Measurements from ENCODE around the gene DPH6. TPM values are rescaled to one million over a fixed set of nuclear protein-coding genes. Genes with fewer than 3 reads are reported as not detected.

The DPH6 gene
- total and polyA plus RNA-seq, 2 experiments from 2014 or later, result 11.3 to 14.4 TPM

GRCh38 chr15:35466476-35466875, 79.5 kb downstream of the DPH6 start:
- Histone ChIP-seq H3K9me2 (replicated peaks; ENCODE audit: insufficient read depth) (no peaks in the 10 kb centered on the region), H3K27ac (no peak overlapping the region), H3K4me1 (ENCODE audit: insufficient read depth) (no peaks in the 10 kb centered on the region), H4K20me1 (ENCODE audit: insufficient read depth, poor library complexity, severe bottlenecking) (no peaks in the 10 kb centered on the region), H3K4me2 (no peak overlapping the region), H3K9me3 (ENCODE audit: low read depth) (no peaks in the 10 kb centered on the region), H2AFZ (no peak overlapping the region), H3K27me3 (no peaks in the 10 kb centered on the region), H3K79me2 (no peaks in the 10 kb centered on the region), H3K36me3 (replicated peaks; ENCODE audit: insufficient read depth, low read depth) (no peaks in the 10 kb centered on the region), H3K4me3 (no peak overlapping the region)
- WGBS (ENCODE audit: low lambda C conversion rate, missing lambda C conversion rate), result 47% methylated on average over 2 of the region's 2 CpGs
- TF ChIP-seq EZH2phosphoT487 (IDR thresholded peaks at IDR 0.05; ENCODE audit: low read depth, severe bottlenecking, unreplicated experiment) (no peak), CTCF (IDR thresholded peaks at IDR 0.05; ENCODE audit: poor library complexity) (no peak), EZH2 (IDR thresholded peaks at IDR 0.05; ENCODE audit: borderline replicate concordance) (no peak)
- DNase-seq (ENCODE audit: low spot score), result no peak

GRCh38 chr15:35465783-35466182, 80.2 kb downstream of the DPH6 start:
- H3K4me3 ChIP-seq, result no peak overlapping the region
- TF ChIP-seq CTCF (IDR thresholded peaks at IDR 0.05; ENCODE audit: poor library complexity), result no peak
- no peak for TF ChIP-seq EZH2 (IDR thresholded peaks at IDR 0.05; ENCODE audit: borderline replicate concordance)
- no peak for TF ChIP-seq EZH2phosphoT487 (IDR thresholded peaks at IDR 0.05; ENCODE audit: low read depth, severe bottlenecking, unreplicated experiment)

GRCh38 chr15:35460616-35461015, 85.3 kb downstream of the DPH6 start:
- TF ChIP-seq CTCF (IDR thresholded peaks at IDR 0.05; ENCODE audit: poor library complexity) (no peak), EZH2 (IDR thresholded peaks at IDR 0.05; ENCODE audit: borderline replicate concordance) (no peak), EZH2phosphoT487 (IDR thresholded peaks at IDR 0.05; ENCODE audit: low read depth, severe bottlenecking, unreplicated experiment) (no peak)
- Histone ChIP-seq H2AFZ (no peak overlapping the region), H4K20me1 (ENCODE audit: insufficient read depth, poor library complexity, severe bottlenecking) (no peaks in the 10 kb centered on the region), H3K27me3 (no peaks in the 10 kb centered on the region), H3K9me2 (replicated peaks; ENCODE audit: insufficient read depth) (no peaks in the 10 kb centered on the region), H3K9me3 (ENCODE audit: low read depth) (no peaks in the 10 kb centered on the region), H3K4me3 (no peak overlapping the region), H3K27ac (no peak overlapping the region), H3K79me2 (no peaks in the 10 kb centered on the region), H3K4me1 (ENCODE audit: insufficient read depth) (no peaks in the 10 kb centered on the region), H3K4me2 (no peak overlapping the region), H3K36me3 (replicated peaks; ENCODE audit: insufficient read depth, low read depth) (no peaks in the 10 kb centered on the region)
- DNase-seq (ENCODE audit: low spot score), result no peak
- WGBS (ENCODE audit: low lambda C conversion rate, missing lambda C conversion rate), result 71% methylated on average over 4 of the region's 4 CpGs

More at GRCh38 chr15:35465783-35466182, 80.2 kb downstream of the DPH6 start:
- H3K27ac ChIP-seq, result no peak overlapping the region
- no peaks in the 10 kb centered on the region for H4K20me1 ChIP-seq (ENCODE audit: insufficient read depth, poor library complexity, severe bottlenecking)
- no peak overlapping the region for H3K4me2 ChIP-seq
- no peaks in the 10 kb centered on the region for H3K36me3 ChIP-seq (replicated peaks; ENCODE audit: insufficient read depth, low read depth)
- no peaks in the 10 kb centered on the region for H3K4me1 ChIP-seq (ENCODE audit: insufficient read depth)
- no peak for DNase-seq (ENCODE audit: low spot score)
- no peak overlapping the region for H2AFZ ChIP-seq
- H3K9me3 ChIP-seq (ENCODE audit: low read depth), result no peaks in the 10 kb centered on the region
- no peaks in the 10 kb centered on the region for H3K79me2 ChIP-seq
- no peaks in the 10 kb centered on the region for H3K27me3 ChIP-seq
- no peaks in the 10 kb centered on the region for H3K9me2 ChIP-seq (replicated peaks; ENCODE audit: insufficient read depth)
